ENCODE data around the gene WWC2.

GRCh38 chr4:183362036-183362435, 263.0 kb downstream of the WWC2 start:
- TF ChIP-seq CTCF (IDR thresholded peaks at IDR 0.05 in 8 of 11, conservative IDR thresholded peaks at IDR 0.05 in 3 of 11) (no peak), POLR2A (IDR thresholded peaks at IDR 0.05) (no peak), POLR2AphosphoS5 (IDR thresholded peaks at IDR 0.05) (no peak)
